Astrocyte (in vitro differentiated cells and primary cell): ENCODE measurements around the gene UGCG.

ENCODE experiments used
- CTCF ChIP-seq: IDR thresholded peaks from 2 replicates; pipeline ENCODE4 v1.5.1; 2011; ENCODE audit warnings: low read depth, mild to moderate bottlenecking, inconsistent platforms, low read length, moderate library complexity; ENCODE audit not compliant: insufficient read depth
- EZH2 ChIP-seq: IDR thresholded peaks from 2 replicates; pipeline ENCODE4 v1.6.1; 2012; ENCODE audit warnings: mild to moderate bottlenecking, low read length, inconsistent platforms; ENCODE audit not compliant: insufficient read depth

GRCh38 chr9:111975709-111976108 is 79.1 kb downstream of the UGCG start:
- TF ChIP-seq CTCF (no peak), EZH2 (no peak)
